ENCODE measurements around the gene SNED1.

SNED1 gene

GRCh38 chr2:241040081-241040803, 41.8 kb downstream of the SNED1 start:
- no peaks in the 10 kb centered on the region for H3K9me3 ChIP-seq (ENCODE audit: control insufficient read depth, low read depth, low read length)
- no peak overlapping the region for H3K9ac ChIP-seq (ENCODE audit: low read length)
- no peaks in the 10 kb centered on the region for H3K36me3 ChIP-seq (ENCODE audit: control insufficient read depth, low read depth, low read length)
- peaks cover 28% of the 10 kb centered on the region for H3K27me3 ChIP-seq (ENCODE audit: control insufficient read depth, insufficient read depth, low read length)
- H3K4me3 ChIP-seq (ENCODE audit: low read length), result no peak overlapping the region
- no peaks in the 10 kb centered on the region for H3K4me1 ChIP-seq (ENCODE audit: control insufficient read depth, low read depth, low read length)
- no peak overlapping the region for H3K27ac ChIP-seq (ENCODE audit: low read length)

GRCh38 chr2:241041589-241042158, 43.3 kb downstream of the SNED1 start:
- Histone ChIP-seq H3K4me1 (ENCODE audit: control insufficient read depth, low read depth, low read length) (no peaks in the 10 kb centered on the region), H3K27me3 (ENCODE audit: control insufficient read depth, insufficient read depth, low read length) (peaks cover 19% of the 10 kb centered on the region), H3K27ac (ENCODE audit: low read length) (no peak overlapping the region), H3K9ac (ENCODE audit: low read length) (no peak overlapping the region), H3K9me3 (ENCODE audit: control insufficient read depth, low read depth, low read length) (no peaks in the 10 kb centered on the region), H3K4me3 (ENCODE audit: low read length) (no peak overlapping the region), H3K36me3 (ENCODE audit: control insufficient read depth, low read depth, low read length) (no peaks in the 10 kb centered on the region)

GRCh38 chr2:241043581-241043980, 45.2 kb downstream of the SNED1 start:
- Histone ChIP-seq H3K27me3 (ENCODE audit: control insufficient read depth, insufficient read depth, low read length) (peaks cover 8% of the 10 kb centered on the region), H3K4me3 (ENCODE audit: low read length) (no peak overlapping the region), H3K27ac (ENCODE audit: low read length) (no peak overlapping the region), H3K9me3 (ENCODE audit: control insufficient read depth, low read depth, low read length) (no peaks in the 10 kb centered on the region), H3K4me1 (ENCODE audit: control insufficient read depth, low read depth, low read length) (no peaks in the 10 kb centered on the region), H3K36me3 (ENCODE audit: control insufficient read depth, low read depth, low read length) (no peaks in the 10 kb centered on the region), H3K9ac (ENCODE audit: low read length) (no peak overlapping the region)

- no peak overlapping the region for H3K4me3 ChIP-seq (ENCODE audit: low read length)
- H3K9me3 ChIP-seq (ENCODE audit: control insufficient read depth, low read depth, low read length), result no peaks in the 10 kb centered on the region
- no peak overlapping the region for H3K27ac ChIP-seq (ENCODE audit: low read length)
- peaks cover 7% of the 10 kb centered on the region for H3K27me3 ChIP-seq (ENCODE audit: control insufficient read depth, insufficient read depth, low read length)
- H3K9ac ChIP-seq (ENCODE audit: low read length), result no peak overlapping the region
- no peaks in the 10 kb centered on the region for H3K36me3 ChIP-seq (ENCODE audit: control insufficient read depth, low read depth, low read length)
- no peaks in the 10 kb centered on the region for H3K4me1 ChIP-seq (ENCODE audit: control insufficient read depth, low read depth, low read length)
Observed at GRCh38 chr2:241047253-241048010, 49.0 kb downstream of the SNED1 start.

GRCh38 chr2:241048149-241048948, 49.9 kb downstream of the SNED1 start:
- Histone ChIP-seq H3K27ac (ENCODE audit: low read length) (no peak overlapping the region), H3K4me1 (ENCODE audit: control insufficient read depth, low read depth, low read length) (no peaks in the 10 kb centered on the region), H3K27me3 (ENCODE audit: control insufficient read depth, insufficient read depth, low read length) (peaks cover 5% of the 10 kb centered on the region), H3K9ac (ENCODE audit: low read length) (no peak overlapping the region), H3K9me3 (ENCODE audit: control insufficient read depth, low read depth, low read length) (no peaks in the 10 kb centered on the region), H3K36me3 (ENCODE audit: control insufficient read depth, low read depth, low read length) (no peaks in the 10 kb centered on the region), H3K4me3 (ENCODE audit: low read length) (no peak overlapping the region)

GRCh38 chr2:241048949-241049343, 50.5 kb downstream of the SNED1 start:
- H3K9me3 ChIP-seq (ENCODE audit: control insufficient read depth, low read depth, low read length), result no peaks in the 10 kb centered on the region
- peaks cover 5% of the 10 kb centered on the region for H3K27me3 ChIP-seq (ENCODE audit: control insufficient read depth, insufficient read depth, low read length)
- no peak overlapping the region for H3K9ac ChIP-seq (ENCODE audit: low read length)
- no peaks in the 10 kb centered on the region for H3K36me3 ChIP-seq (ENCODE audit: control insufficient read depth, low read depth, low read length)
- H3K27ac ChIP-seq (ENCODE audit: low read length), result no peak overlapping the region
- no peaks in the 10 kb centered on the region for H3K4me1 ChIP-seq (ENCODE audit: control insufficient read depth, low read depth, low read length)
- H3K4me3 ChIP-seq (ENCODE audit: low read length), result no peak overlapping the region

GRCh38 chr2:241049739-241050623, 51.6 kb downstream of the SNED1 start:
- Histone ChIP-seq H3K4me3 (ENCODE audit: low read length) (no peak overlapping the region), H3K27me3 (ENCODE audit: control insufficient read depth, insufficient read depth, low read length) (peaks cover 5% of the 10 kb centered on the region), H3K4me1 (ENCODE audit: control insufficient read depth, low read depth, low read length) (no peaks in the 10 kb centered on the region), H3K9me3 (ENCODE audit: control insufficient read depth, low read depth, low read length) (no peaks in the 10 kb centered on the region), H3K9ac (ENCODE audit: low read length) (no peak overlapping the region), H3K36me3 (ENCODE audit: control insufficient read depth, low read depth, low read length) (no peaks in the 10 kb centered on the region), H3K27ac (ENCODE audit: low read length) (no peak overlapping the region)

GRCh38 chr2:241050624-241051577, 52.5 kb downstream of the SNED1 start:
- no peaks in the 10 kb centered on the region for H3K9me3 ChIP-seq (ENCODE audit: control insufficient read depth, low read depth, low read length)
- no peaks in the 10 kb centered on the region for H3K36me3 ChIP-seq (ENCODE audit: control insufficient read depth, low read depth, low read length)
- no peak overlapping the region for H3K4me3 ChIP-seq (ENCODE audit: low read length)
- no peak overlapping the region for H3K27ac ChIP-seq (ENCODE audit: low read length)
- H3K27me3 ChIP-seq (ENCODE audit: control insufficient read depth, insufficient read depth, low read length), result peaks cover 5% of the 10 kb centered on the region
- no peaks in the 10 kb centered on the region for H3K4me1 ChIP-seq (ENCODE audit: control insufficient read depth, low read depth, low read length)
- no peak overlapping the region for H3K9ac ChIP-seq (ENCODE audit: low read length)

- H3K27me3 ChIP-seq (ENCODE audit: control insufficient read depth, insufficient read depth, low read length), result peaks cover 5% of the 10 kb centered on the region
- H3K27ac ChIP-seq (ENCODE audit: low read length), result no peak overlapping the region
- no peaks in the 10 kb centered on the region for H3K36me3 ChIP-seq (ENCODE audit: control insufficient read depth, low read depth, low read length)
- H3K9ac ChIP-seq (ENCODE audit: low read length), result no peak overlapping the region
- H3K4me3 ChIP-seq (ENCODE audit: low read length), result no peak overlapping the region
- no peaks in the 10 kb centered on the region for H3K4me1 ChIP-seq (ENCODE audit: control insufficient read depth, low read depth, low read length)
- no peaks in the 10 kb centered on the region for H3K9me3 ChIP-seq (ENCODE audit: control insufficient read depth, low read depth, low read length)
Observed at GRCh38 chr2:241051578-241052487, 53.4 kb downstream of the SNED1 start.

Measured in iPS-18a (cell line).